GM15510 (cell line): ENCODE results near the gene CERT1.

Source experiments
- POLR2A ChIP-seq: IDR thresholded peaks from 3 replicates; pipeline ENCODE4 v1.6.1; 2011; ENCODE audit warnings: borderline replicate concordance; ENCODE audit not compliant: insufficient read length; ENCODE audit errors: extremely low read depth

Gene CERT1, protein sequence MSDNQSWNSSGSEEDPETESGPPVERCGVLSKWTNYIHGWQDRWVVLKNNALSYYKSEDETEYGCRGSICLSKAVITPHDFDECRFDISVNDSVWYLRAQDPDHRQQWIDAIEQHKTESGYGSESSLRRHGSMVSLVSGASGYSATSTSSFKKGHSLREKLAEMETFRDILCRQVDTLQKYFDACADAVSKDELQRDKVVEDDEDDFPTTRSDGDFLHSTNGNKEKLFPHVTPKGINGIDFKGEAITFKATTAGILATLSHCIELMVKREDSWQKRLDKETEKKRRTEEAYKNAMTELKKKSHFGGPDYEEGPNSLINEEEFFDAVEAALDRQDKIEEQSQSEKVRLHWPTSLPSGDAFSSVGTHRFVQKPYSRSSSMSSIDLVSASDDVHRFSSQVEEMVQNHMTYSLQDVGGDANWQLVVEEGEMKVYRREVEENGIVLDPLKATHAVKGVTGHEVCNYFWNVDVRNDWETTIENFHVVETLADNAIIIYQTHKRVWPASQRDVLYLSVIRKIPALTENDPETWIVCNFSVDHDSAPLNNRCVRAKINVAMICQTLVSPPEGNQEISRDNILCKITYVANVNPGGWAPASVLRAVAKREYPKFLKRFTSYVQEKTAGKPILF

DNA sequence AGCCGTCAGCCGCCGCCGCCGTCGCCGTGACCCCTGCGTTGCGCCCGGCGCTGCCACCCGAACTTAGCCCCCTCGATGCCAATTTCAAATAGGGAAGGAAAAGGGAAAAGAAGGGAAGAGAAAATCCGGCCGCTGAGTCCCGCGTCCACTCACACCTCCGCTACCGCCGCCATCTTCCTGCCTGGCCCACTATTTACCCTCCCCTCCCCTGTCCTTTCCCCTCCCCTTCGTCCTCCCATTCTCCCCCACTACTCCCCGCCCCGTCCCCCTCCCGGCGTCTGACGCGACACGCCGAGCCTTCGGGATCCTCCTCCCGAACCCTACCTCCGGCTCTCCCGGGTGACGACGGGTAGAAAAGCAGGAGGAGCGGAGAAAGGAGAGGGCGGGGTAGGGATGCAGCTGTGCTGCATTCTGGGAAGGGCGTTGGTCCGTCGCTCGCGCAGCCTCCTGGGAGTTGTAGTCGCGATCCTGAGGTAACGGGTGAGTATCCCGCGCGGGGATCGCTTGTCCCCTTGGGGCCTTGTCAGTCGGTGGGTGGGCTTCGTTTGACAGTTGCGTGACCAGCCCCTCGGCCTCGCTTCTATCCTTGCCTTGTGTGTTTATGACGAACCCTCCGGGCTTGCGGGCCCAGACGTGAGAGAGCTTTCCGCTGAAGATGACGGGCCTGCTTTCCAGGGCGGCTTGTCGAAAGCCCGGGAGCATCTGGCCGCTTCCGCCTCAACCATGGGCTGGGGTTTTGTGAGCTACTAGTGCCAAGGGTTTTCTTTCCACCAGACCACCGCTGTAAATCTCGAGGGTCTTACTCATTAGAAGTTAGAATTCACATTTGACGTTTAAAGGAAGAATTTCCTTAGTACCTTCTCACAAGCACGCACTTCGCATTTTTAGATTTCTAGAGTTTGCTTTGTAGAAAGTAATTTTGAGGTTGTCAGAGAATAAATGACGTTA lies at the start of gene CERT1, which contains the start of gene POLK:
CERT1 (minus strand) TSS at position 195 of the 948 bp plus-strand sequence. CDS start 422 bp downstream, outside the sequence.
POLK (plus strand) TSS at position 457 of the 948 bp plus-strand sequence.
- TF ChIP-seq POLR2A: peak; percentile 79

DNA sequence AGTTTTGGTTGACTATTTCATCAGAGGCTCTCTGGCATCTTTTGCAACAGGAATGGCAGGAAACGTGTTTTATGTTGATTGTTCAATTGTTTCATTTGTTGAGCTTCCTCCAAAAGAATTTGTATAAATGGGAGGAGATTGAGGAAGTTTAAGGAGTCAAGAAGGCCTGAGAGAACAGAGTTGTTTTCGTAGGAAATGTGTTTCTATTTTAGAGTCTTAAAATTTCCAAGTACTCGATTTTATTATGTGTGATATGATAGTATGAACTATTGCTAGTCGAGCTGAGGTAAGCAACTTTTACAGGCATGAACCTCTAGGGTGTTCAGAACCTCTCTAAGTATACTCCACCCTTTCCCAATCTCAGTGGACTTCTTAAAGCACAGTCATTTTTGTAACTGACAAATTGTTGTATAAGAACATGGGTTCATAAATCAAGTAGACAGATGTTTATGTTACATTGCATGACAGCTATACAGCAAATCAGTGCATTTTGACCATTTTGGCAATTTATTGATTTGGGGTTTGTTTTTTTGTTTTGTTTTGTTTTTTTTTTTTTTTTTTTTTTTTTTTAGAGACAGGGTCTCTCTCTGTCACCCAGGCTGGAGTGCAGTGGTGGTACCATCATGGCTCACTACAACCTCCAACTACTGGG lies 47.7 kb upstream of the CERT1 start:
- TF ChIP-seq POLR2A: no peak

DNA sequence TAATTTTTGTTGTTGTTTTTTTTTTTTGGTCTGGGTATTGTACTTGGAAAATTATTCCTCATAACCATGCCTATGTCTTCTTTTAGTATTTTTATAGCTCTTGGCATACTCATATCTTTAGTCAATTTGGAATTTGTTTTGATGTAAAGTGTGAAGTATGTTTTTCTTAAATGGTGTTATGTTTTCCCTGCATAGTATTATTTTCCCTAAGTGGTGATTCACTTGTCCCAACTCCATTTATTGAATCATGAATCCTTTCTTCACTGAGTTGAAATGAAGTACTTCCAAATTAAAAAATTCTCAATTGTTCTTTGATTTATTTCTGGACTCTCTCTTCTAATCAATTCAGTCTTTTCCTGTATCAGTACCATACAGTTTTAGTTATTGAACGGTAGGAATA lies 46.8 kb upstream of the CERT1 start:
- no peak for TF ChIP-seq POLR2A

DNA sequence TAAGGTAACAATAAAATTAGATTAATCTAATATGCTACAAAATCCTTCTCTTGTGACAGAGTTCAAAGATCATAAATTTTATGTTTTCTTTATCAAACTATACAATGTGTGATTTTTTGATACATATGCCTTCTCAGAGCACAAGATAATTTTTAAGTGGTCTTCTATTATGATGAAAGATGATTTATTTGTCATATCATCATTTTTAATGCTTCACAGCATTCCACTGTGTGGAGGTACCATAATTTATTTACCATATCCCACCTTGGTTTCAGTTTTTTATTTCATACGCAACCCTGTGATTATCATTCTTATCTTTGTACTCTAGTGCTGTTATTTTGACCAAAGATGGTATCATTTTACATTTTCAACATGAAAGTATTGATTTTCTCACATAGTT lies 41.9 kb upstream of the CERT1 start:
- TF ChIP-seq POLR2A: no peak

- no peak for TF ChIP-seq POLR2A
Observed at GRCh38 chr5:75552764-75553163, 41.3 kb upstream of the CERT1 start.

- TF ChIP-seq POLR2A: no peak
Observed at GRCh38 chr5:75551471-75551870, 40.0 kb upstream of the CERT1 start.

- no peak for TF ChIP-seq POLR2A
Observed at GRCh38 chr5:75550597-75550996, 39.2 kb upstream of the CERT1 start.

DNA sequence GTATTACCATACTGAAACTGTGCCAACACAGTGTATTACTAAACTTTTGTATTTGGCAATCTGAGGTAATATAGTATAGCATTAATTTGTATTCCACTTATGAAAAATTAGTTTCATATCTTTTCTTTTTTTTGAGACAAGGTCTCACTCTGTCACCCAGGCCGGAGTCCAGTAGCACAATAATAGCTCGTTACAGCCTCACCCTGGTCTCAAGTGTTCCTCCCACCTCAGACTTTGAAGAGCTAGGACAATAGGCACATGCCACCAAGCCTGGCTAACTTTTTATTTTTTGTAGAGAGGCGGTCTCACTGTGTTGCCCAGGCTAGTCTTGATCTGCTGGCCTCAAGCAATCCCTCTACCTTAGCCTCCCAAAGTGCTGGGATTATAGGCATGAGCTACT lies 36.4 kb upstream of the CERT1 start:
- TF ChIP-seq POLR2A: no peak

DNA sequence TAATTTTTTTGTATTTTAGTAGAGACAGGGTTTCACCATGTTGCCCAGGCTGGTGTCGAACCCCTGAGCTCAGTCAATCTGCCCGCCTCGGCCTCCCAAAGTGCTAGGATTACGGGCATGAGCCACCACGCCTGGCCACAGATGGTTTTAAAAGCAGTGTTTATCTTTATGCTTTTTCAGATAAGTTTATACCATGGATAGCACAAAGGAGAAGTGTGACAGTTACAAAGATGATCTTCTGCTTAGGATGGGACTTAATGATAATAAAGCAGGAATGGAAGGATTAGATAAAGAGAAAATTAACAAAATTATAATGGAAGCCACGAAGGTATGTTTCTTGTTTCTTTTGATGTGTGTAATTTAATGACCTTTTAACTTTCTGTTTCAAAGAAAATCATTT lies 35.4 kb upstream of the CERT1 start:
- no peak for TF ChIP-seq POLR2A

DNA sequence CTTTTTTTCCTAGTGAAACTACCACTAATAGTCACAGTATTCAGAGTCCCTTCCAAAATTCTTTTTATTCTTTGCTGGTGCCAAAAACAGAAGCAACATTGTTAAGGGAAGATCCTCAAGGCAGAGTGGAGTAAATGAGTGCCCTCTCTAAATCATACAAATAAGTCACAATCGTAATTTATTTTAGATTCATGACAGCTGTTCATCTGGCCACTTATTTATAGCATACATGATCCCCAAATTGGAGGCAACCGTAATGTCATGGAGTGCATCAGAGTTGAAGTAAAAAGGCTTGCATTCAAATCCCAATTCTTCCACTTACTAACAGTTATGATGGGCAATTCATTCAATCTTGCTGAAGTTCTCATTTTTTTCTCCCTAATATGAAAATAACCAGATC lies 33.7 kb upstream of the CERT1 start:
- no peak for TF ChIP-seq POLR2A

DNA sequence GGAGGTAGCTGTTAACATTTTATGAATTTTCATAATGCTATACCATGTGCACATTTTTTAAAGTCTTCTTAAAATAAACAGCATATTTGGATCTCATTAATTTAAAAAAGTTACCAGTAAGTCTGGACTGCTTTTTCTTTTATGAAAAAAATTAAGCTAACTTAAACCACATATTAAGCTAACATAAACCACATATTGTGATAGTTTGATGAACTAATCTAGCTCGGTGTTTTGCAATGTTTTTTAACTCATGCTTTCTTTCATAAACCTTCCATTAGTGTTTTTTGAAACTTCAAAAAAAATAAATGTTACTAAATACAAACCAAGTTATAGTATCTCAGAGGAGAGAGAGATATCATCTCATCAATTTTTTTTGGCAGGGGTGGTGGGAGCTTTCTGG lies 26.8 kb upstream of the CERT1 start:
- no peak for TF ChIP-seq POLR2A

DNA sequence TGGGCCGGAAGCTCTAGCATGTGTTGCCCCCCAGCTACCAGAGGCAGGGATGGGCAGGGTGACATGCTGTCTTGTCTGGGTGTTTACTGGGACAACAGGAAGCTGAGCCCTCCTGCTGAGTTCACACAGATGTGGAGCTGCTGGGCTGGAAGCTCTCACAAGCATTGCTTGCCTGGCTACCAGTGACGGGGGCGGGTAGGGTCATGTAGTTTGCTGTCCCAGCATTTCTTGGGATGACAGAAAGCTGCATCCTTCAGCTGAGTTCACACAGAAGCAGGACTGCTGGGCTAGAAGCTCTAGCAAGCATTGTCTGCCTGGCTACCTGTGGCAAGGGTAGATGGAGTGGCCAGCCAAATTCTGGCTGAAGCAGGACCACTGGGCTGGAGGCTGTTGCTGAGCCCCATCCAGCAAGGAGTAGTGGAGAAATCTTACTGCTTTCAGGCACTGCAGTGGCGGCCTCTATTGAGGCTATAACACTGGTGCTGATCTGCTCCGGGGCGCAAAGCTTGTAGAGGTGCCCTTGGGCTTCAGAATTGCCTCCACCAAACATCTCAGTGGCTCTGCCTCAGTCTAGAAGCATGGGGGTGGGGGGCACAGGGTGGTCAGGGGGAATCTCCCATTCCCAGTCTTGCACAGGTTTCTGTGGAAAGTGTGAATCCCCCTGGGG lies 25.4 kb upstream of the CERT1 start:
- no peak for TF ChIP-seq POLR2A

GRCh38 chr5:75536147-75536546 lies 24.7 kb upstream of the CERT1 start:
- no peak for TF ChIP-seq POLR2A

DNA sequence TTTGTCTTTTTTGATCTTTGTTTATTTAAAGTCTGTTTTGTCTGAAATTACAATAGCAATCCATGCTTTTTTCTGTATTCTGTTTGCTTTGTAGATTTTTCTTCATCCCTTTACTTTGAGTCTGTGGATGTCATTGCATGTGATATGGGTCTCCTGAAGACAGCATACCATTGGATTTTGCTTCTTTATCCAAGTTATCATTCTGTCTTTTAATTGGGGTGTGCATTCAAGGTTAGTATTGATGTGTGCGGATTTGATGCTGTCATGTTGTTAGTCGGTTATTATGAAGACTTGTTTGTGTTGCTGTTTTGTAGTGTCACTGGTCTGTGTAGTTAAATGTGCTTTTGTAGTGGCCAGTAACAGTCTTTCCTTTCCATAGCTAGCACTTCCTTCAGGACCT lies 23.3 kb upstream of the CERT1 start:
- TF ChIP-seq POLR2A: no peak
